Measurements from ENCODE around the gene SLC35A3.
A peak's percentile ranks its signal among the peaks of the same experiment; 100 is the strongest.
"Not testable (repeated sequence)": the region's sequence is repeated elsewhere in the genome, so short reads cannot be mapped to it uniquely, and the experiment has no call there.

Gene SLC35A3

DNA sequence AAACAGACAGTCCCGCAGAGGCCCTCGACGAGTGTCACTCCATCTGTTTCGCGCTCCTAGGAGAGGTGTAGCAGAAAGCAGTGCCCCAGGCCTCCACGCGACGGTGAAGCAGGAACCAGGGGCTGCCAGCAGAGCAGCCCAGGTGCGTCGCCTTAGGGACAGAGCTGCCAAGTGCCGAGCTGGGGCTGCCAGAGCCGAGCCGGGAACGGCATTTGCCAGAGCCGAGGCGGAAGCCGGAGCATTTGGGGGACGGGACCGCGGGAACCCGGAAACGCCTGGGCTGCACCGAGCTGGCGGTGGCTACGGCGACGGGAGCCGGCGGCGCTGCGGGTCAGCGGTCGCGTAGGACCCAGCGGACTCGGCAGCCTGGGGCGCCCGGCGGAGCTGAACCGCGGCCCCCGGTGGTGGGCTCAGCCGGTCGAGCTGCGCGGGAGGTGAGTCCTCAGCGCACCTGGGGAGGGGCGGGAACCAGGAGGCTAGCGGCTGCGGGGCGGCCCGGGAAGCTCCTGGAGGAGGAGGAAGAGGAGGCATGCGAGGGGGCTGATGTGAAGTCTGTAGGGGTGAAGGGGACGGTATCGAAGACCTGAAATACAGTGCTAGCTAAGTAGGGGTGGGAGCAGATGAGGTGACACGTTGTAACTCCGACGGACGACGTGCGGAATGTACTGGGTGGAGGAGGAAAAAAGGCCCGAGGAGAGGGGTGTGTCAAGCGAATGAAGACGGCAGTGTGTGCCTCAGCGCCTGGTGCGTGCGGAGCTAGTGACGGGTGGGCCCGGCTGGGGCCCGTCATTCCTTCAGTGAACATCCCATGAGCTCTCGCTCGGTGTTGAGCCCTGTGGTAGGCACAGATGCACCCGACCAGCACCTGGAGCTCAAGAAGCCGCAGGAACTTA, at the start of gene SLC35A3:
SLC35A3 (plus strand) TSS at position 268 of the 893 bp plus-strand sequence. CDS start 23,559 bp downstream, outside the sequence.
- peak; percentile 63 for DNase-seq

GRCh38 chr1:99934801-99935200, 35.0 kb upstream of the SLC35A3 start:
- no peak for DNase-seq

DNA sequence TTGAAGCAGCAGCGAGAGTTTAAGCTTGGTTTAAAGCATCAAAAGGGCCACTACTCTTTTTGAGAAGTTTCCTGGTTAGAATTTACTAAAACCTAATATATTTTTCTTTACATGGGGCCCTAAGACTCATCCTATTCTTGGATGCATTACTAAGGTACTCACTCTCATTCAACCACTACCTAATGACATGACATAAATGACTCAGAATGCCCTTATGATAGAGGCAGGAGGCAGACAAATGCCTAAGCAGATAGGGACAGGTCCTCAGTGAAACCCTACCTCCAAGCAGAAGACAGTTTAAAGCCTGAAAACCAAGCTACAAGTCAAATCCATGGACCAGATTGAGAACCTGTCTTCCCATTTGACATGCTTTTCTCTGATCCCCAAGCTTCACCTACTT, 34.3 kb upstream of the SLC35A3 start:
- DNase-seq = no peak

DNA sequence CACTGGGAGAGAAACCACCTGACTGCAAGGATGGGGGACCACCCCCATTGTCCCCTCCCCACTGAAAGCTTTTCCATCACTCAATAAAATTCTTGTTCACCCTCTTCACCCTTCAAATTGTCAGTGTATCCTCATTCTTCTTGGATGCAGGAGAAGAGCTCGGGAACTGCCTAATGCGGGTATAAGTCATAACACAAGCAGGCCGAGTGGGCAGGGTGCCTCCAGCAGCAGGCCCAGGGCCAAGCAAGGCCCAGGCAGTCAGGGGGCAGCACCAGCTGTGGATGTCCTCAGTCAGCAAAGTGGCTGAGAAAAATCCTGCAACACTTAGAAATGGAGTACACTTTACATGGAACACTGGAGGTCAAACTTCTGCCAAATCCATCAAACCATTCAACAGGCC, 33.7 kb upstream of the SLC35A3 start:
- no peak for DNase-seq

- DNase-seq = no peak
These were observed 27.1 kb upstream of the SLC35A3 start for GRCh38 chr1:99942723-99943122.

- no peak for DNase-seq
These were observed 26.5 kb upstream of the SLC35A3 start for GRCh38 chr1:99943223-99943794.

- no peak for DNase-seq
These were observed 25.6 kb upstream of the SLC35A3 start for GRCh38 chr1:99944192-99944591.

GRCh38 chr1:99945174-99945573, 24.6 kb upstream of the SLC35A3 start:
- DNase-seq = no peak

- DNase-seq = no peak
These were observed 19.3 kb upstream of the SLC35A3 start for GRCh38 chr1:99950486-99950885.

DNA sequence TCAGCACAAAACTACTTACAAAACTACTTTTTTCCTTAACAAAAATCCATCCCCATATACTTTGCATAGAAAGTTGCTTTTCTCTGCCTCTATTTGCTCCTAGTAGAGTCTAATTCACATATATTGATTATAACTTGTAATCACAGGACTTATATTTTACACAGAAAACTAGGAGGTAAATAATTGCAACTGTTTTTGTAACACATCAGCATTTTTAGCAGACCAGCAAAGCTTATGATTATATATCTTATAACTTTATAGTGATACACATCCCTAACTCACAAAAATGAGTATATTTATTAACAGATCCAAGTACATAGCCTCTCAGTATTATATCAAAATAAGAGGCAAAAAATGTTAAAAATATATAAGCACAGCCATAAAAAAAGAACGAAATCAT, 17.3 kb upstream of the SLC35A3 start:
- DNase-seq = no peak

DNA sequence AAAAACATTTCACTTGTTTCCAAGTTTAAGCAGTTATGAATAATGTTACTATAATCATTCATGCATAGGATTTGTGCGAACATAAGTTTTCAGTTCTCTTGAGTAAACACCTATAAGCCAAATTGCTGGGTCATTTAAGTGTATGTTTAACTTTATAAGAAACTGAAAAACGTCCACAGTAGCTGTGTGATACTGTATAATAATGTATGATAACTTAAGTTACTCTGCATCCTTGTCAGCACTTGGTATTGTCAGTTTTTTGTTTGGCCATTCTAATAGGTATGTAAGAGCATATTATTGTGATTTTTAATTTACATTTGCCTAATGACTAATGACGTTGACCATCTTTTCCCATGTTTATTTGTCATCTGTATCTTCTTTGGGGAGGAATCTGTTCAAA, 14.4 kb upstream of the SLC35A3 start:
- DNase-seq = no peak

DNA sequence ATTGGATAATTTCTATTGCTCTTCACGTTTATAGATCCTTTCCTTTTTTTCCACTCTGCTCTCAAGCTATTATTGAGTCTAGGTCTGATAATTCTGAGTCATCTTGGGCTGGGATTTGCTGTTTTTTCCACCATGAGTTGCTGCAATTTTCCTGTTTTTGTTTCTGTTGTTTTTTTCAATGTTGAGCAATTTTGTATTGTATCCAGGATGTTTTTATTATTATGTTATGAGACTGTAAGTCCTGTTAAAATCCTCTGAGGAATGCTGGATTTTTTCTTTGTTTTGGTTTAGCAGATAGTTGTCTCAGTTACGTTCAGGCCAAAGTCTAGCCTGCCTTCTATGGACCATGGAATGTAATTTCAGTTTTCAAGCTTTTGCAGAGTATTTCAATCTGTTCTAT, 13.0 kb upstream of the SLC35A3 start:
- DNase-seq = no peak

DNA sequence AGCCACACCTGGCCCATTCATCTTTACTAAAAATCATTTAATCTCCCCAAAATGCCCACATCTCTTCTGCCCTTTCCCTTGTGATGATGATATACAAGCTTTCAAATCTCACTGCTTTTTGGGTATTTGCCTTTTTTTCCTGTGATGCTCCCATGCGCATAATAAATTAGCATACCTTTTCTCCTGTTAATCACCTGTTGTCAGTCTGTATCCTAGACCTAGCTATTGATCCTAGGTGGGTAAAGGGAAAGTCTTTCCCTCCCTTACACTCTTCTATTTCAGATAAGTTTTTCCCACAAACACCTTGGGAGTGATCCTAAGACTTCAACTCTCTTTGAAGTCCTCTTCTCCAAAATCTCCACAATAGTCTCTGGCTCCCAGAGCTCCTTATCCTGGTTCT, 12.0 kb upstream of the SLC35A3 start:
- DNase-seq = no peak

DNA sequence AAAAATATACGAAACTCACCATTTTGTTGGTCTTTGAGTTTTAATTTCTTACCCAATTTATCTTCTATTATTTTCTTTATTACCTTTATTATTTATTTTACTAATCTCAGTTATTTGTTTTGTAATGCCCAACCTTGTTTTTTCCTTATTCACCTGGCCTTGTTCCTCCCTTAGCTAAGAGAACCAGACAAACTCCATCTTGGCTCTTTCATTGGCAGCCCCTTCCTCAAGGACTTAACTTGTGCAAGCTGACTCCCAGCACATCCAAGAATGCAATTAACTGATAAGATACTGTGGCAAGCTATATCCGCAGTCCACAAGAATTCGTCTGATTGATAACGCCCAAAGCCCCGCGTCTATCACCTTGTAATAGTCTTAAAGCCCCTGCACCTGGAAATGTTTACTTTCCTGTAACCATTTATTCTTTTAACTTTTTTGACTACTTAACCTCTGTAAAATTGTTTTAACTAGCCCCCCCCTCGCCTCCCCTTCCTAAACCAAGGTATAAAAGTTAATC, 10.5 kb upstream of the SLC35A3 start:
- DNase-seq = not testable (repeated sequence)

DNA sequence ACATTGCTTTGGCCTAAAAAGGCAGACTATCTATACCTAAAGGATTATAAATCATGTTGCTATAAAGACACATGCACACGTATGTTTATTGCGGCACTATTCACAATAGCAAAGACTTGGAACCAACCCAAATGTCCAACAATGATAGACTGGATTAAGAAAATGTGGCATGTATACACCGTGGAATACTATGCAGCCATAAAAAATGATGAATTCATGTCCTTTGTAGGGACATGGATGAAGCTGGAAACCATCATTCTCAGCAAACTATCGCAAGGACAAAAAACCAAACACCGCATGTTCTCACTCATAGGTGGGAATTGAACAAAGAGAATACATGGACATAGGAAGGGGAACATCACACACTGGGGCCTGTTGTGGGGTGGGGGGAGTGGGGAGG, 9.5 kb upstream of the SLC35A3 start:
- DNase-seq = not testable (repeated sequence)

DNA sequence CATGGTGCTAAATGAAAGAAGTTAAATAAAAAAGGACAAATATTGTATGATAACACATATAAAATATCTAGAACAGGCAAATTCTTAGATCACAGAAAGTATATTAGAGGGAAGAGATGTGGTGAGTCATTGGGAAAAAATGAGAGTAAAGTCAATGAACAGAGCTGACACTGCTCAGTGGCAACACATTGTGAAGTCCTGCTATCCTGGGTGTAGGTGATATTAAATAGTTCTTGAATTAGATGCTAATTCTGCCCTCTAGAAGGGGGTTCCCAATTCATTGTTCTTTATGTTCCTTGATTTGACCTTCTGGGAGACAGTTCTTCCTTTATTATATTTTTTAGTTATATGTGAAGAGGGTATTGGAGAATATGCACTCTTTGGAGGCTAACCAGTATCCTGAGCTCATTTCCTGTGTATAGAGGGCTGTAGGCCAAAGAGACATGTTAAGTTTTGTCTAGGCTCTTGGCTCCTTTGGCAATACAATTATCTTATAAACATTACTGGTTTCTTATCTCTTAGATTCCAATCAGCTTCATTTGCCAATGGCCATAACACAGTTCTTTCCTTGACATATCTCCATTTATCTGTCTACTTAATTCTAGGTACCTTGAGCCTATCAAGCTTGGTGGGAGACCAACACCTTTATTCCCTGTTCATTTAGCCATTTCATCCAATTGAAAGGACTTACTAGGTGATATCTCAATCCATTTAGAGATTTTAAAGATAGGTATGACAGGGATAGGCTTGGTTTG, 6.6 kb upstream of the SLC35A3 start:
- peak; percentile 35 for DNase-seq

- no peak for DNase-seq
These were observed 5.0 kb upstream of the SLC35A3 start for GRCh38 chr1:99964806-99965205.

DNA sequence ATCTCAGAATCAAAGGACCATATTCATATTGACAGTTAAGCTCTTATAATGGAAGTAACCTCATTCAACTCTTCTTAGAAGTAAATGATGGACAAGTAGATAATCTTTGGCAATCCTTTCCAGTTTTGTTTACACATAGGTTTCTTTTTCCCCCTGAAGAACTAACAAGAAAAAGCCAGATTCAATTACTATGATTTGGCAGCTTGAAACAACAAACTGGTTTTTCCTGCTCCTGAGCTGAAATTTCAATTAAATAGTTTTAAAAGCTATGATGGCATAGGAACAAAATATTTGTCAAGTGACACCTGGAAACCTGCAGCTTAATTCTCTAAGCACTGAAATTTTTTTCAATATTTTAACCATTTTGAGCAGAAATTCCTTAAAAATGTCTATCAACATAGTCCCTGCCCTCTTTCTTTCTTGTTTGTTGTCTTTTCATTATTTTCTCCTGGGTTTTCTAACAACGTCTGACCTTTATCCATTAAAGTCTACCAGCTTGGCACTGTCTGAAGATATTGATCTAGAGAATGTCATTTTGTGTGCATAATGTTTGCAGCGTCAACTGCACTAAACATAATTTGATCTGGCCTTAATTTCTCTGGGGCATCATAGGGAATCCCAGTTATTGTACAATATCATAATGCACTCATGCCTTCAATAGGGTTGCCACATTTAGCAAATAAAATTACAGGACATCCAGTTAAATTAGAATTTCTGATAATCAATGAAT, 4.0 kb upstream of the SLC35A3 start:
- no peak for DNase-seq

DNA sequence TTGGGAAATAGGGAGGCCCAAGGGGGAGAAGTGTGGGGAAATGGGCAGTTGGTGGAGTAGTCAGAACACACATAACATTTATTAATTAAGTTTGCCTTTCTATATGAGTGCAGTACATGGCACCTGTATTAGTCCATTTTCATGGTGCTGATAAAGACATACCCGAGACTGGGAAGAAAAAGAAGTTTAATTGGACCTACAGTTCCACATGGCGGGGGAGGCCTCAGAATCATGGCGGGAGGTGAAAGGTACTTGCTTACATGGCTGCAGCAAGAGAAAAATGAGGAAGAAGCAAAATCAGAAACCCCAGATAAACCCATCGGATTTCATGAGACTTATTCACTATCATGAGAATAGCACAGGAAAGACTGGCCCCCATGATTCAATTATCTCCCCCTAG, 1.6 kb upstream of the SLC35A3 start:
- no peak for DNase-seq

DNA sequence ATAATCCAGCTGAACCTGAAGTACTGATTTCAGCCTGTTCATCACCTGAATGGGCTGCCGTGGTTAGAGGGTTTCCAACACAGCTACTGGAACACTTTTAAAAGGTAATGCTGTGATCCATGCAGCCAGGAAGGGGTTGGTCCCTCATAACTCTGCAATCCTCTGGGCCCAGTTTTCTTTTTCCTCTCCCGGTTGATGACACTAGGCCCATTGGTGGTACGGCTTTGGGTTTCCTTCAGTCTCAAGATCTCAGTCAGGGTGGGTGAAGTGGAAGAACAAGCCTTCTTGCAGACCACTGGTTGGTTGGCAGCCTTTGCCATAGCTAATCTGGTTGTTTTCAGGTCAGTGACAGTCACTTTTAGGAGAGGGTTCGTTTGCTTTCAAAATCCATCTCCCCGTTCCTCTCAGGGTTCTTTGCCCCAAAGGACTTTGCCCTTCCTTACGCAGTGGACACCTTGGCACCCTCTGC, 502 bp upstream of the SLC35A3 start:
- DNase-seq = no peak

- no peak for DNase-seq
These were observed 988 bp downstream of the SLC35A3 start for GRCh38 chr1:99970713-99971255.

GRCh38 chr1:99972066-99972465, 2.3 kb downstream of the SLC35A3 start:
- DNase-seq = not testable (repeated sequence)
